ENCODE results near the gene TEX9.

TEX9 gene

GRCh38 chr15:56344336-56344735 is 20.9 kb upstream of the TEX9 start:
- TF ChIP-seq, protein P1, sequence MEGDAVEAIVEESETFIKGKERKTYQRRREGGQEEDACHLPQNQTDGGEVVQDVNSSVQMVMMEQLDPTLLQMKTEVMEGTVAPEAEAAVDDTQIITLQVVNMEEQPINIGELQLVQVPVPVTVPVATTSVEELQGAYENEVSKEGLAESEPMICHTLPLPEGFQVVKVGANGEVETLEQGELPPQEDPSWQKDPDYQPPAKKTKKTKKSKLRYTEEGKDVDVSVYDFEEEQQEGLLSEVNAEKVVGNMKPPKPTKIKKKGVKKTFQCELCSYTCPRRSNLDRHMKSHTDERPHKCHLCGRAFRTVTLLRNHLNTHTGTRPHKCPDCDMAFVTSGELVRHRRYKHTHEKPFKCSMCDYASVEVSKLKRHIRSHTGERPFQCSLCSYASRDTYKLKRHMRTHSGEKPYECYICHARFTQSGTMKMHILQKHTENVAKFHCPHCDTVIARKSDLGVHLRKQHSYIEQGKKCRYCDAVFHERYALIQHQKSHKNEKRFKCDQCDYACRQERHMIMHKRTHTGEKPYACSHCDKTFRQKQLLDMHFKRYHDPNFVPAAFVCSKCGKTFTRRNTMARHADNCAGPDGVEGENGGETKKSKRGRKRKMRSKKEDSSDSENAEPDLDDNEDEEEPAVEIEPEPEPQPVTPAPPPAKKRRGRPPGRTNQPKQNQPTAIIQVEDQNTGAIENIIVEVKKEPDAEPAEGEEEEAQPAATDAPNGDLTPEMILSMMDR (IDR thresholded peaks at IDR 0.05; ENCODE audit: insufficient read depth, low read length, missing control alignments) = no peak
- CTCF ChIA-PET = no interaction called here
- no peak overlapping the region for H3K4me3 ChIP-seq (ENCODE audit: low read depth, low read length)
- POLR2A ChIA-PET = no interaction called here
- DNase-seq (ENCODE audit: low read depth, low spot score) = no peak

DNA sequence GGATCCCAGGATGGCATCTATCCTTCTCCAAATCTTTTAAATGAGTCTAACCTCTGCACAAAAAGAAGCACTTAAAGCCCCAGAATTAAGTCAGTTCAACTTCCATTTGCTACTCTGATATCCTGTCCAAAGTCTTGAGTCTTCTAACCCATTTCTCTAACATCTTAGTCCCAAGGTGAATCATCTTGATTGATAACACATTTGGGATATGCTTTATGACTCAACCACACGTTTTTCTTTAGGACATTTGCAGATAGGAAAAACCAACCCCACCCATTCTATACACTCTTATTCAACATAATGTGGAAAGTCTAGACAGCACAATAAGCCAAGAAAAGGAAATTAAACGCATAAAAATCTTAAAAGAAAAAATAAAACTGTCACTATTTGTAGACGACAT is 18.8 kb upstream of the TEX9 start:
- ChIA-PET POLR2A (no interaction called here), CTCF (no interaction called here)
- H3K4me3 ChIP-seq (ENCODE audit: low read depth, low read length) = no peak overlapping the region
- TF ChIP-seq, protein P1 (IDR thresholded peaks at IDR 0.05; ENCODE audit: insufficient read depth, low read length, missing control alignments) = no peak
- DNase-seq (ENCODE audit: low read depth, low spot score) = no peak

DNA sequence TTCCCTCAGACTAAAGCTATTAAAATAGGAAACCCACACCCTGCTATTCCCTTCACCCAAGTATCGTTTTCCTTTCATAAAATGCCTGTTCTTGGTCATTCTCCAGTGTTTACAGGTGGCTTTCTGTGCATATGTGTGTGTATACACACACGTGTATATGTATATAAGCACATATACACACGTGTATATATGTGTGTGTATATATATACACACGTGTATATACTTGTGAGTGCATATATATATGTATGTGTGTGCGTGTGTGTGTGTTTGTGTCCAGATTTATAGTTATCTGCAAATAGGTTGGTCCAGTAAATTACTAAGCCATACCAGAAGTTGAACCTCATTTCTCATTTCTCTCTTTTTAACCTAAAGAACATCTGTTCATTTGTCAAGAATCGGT is 15.7 kb upstream of the TEX9 start:
- TF ChIP-seq, protein P1 (IDR thresholded peaks at IDR 0.05; ENCODE audit: insufficient read depth, low read length, missing control alignments) = no peak
- CTCF ChIA-PET = no interaction called here
- no peak overlapping the region for H3K4me3 ChIP-seq (ENCODE audit: low read depth, low read length)
- no peak for DNase-seq (ENCODE audit: low read depth, low spot score)
- POLR2A ChIA-PET = no interaction called here

GRCh38 chr15:56351353-56351752 is 13.9 kb upstream of the TEX9 start:
- no peak overlapping the region for H3K4me3 ChIP-seq (ENCODE audit: low read depth, low read length)
- POLR2A ChIA-PET = no interaction called here

GRCh38 chr15:56351957-56352506 is 13.2 kb upstream of the TEX9 start:
- ChIA-PET CTCF (no interaction called here), POLR2A (no interaction called here)
- H3K4me3 ChIP-seq (ENCODE audit: low read depth, low read length) = no peak overlapping the region
- TF ChIP-seq, protein P1 (IDR thresholded peaks at IDR 0.05; ENCODE audit: insufficient read depth, low read length, missing control alignments) = no peak
- DNase-seq (ENCODE audit: low read depth, low spot score) = no peak

More at GRCh38 chr15:56351353-56351752, 13.9 kb upstream of the TEX9 start:
- CTCF ChIA-PET = no interaction called here
- DNase-seq (ENCODE audit: low read depth, low spot score) = no peak
- TF ChIP-seq, protein P1 (IDR thresholded peaks at IDR 0.05; ENCODE audit: insufficient read depth, low read length, missing control alignments) = no peak

- ChIA-PET CTCF (no interaction called here), POLR2A (no interaction called here)
- no peak overlapping the region for H3K4me3 ChIP-seq (ENCODE audit: low read depth, low read length)
- TF ChIP-seq, protein P1 (IDR thresholded peaks at IDR 0.05; ENCODE audit: insufficient read depth, low read length, missing control alignments) = no peak
- no peak for DNase-seq (ENCODE audit: low read depth, low spot score)
These were observed 12.1 kb upstream of the TEX9 start for GRCh38 chr15:56353119-56353518.

Data from AG04449 (cell line).